ENCODE results near the gene THSD4. TPM values are rescaled to one million over a fixed set of nuclear protein-coding genes. Genes with fewer than 3 reads are reported as not detected.

Gene THSD4
- total and polyA plus RNA-seq, 2 of the 4 experiments (the other 2 are of a cell fraction), result 25.5 to 31.1 TPM

GRCh38 chr15:71638876-71639275, 523.6 kb downstream of the THSD4 start:
- Histone ChIP-seq H2BK5ac (ENCODE audit: low read depth, low read length, poor library complexity, severe bottlenecking) (no peak overlapping the region), H3K18ac (ENCODE audit: low read depth, low read length) (no peak overlapping the region), H4K8ac (ENCODE audit: low read depth in 2 of 2, low read length in 2 of 2) (no peak overlapping the region), H2AK5ac (ENCODE audit: low read depth, low read length) (no peak overlapping the region), H4K91ac (ENCODE audit: insufficient read depth, low read depth, low read length) (no peak overlapping the region), H3K4me1 (ENCODE audit: control insufficient read depth, insufficient read depth, low read length) (0 out of 2 replicates have a peak, but pooled peaks cover 1% of the 10 kb centered on the region), H2BK120ac (ENCODE audit: low read depth, low read length) (no peak overlapping the region), H3K9me1 (ENCODE audit: insufficient read depth, low read length) (no peaks in the 10 kb centered on the region), H3K14ac (replicated peaks; ENCODE audit: low read depth, low read length) (no peak overlapping the region), H3K36me3 (ENCODE audit: control insufficient read depth, insufficient read depth, low read length) (no peaks in the 10 kb centered on the region), H2BK20ac (ENCODE audit: low read depth, low read length) (no peak overlapping the region), H3K23ac (ENCODE audit: low read depth, low read length) (no peak overlapping the region), H4K20me1 (ENCODE audit: insufficient read depth, low read length) (no peaks in the 10 kb centered on the region), H3K56ac (ENCODE audit: extremely low read depth, insufficient read depth, low read length) (no peak overlapping the region), H2BK15ac (ENCODE audit: low read depth, low read length) (no peak overlapping the region), H3K27me3 (ENCODE audit: control insufficient read depth, insufficient read depth, low read length) (no peaks in the 10 kb centered on the region), H3K79me1 (ENCODE audit: low read depth in 1 of 2, low read length in 2 of 2) (no peaks in the 10 kb centered on the region), H3K4me3 (ENCODE audit: insufficient read depth, low read depth, low read length) (no peak overlapping the region), H3K4ac (ENCODE audit: low read depth, low read length) (no peak overlapping the region), H2AFZ (replicated peaks; ENCODE audit: low read length, poor library complexity) (no peak overlapping the region), H2AK9ac (replicated peaks; ENCODE audit: low read depth, low read length, poor library complexity) (no peak overlapping the region), H3K27ac (ENCODE audit: insufficient read depth, low read length) (no peak overlapping the region), H3K9me3 (ENCODE audit: control insufficient read depth, insufficient read depth, low read length) (no peaks in the 10 kb centered on the region), H4K5ac (ENCODE audit: low read depth, low read length) (no peak overlapping the region), H3K4me2 (ENCODE audit: low read depth, low read length) (no peak overlapping the region), H3K9ac (ENCODE audit: low read depth, low read length) (no peak overlapping the region)
- DNase-seq (no peak), ATAC-seq (ENCODE audit: low read depth) (no peak)
- CTCF ChIA-PET, result no interaction called here
- in situ Hi-C loops (cut with MboI; ENCODE audit: low sequenced_read_pairs) (no loop called here), dilution Hi-C loops (cut with HindIII; ENCODE audit: low sequenced_read_pairs, unreplicated experiment) (no loop called here), intact Hi-C loops (cut with micrococcal nuclease) (no loop called here)
- BruUV-seq (replicated peaks), result no TSS peak
- peak; percentile 37; the same call in 1 of the 2 replicates for TF ChIP-seq USF2 (IDR thresholded peaks at IDR 0.05; ENCODE audit: low read depth, low read length)
- TF ChIP-seq CHD1 (IDR thresholded peaks at IDR 0.05; ENCODE audit: low read depth, low read length), result no peak
- POLR2A ChIA-PET (ENCODE audit: unreplicated experiment), result no interaction called here
- no CpG with 5 or more reads among the region's 1 CpG for WGBS, 2 experiments (ENCODE audit: extremely low coverage in 2 of 2, insufficient read length in 1 of 2)

All from IMR-90 (cell line).